WTC11 (cell line): ENCODE data around the gene TERB2.
"Not testable (repeated sequence)": the region's sequence is repeated elsewhere in the genome, so short reads cannot be mapped to it uniquely, and the experiment has no call there.

Experiments used
- CBFB ChIP-seq: sonication (generic); formaldehyde crosslinking; IDR thresholded peaks from 2 replicates; pipeline ENCODE4 v1.8.1; 2022; ENCODE audit warnings: mild to moderate bottlenecking, low read depth, missing genetic modification reagents
- CREM ChIP-seq: sonication (generic); formaldehyde crosslinking; IDR thresholded peaks from 2 replicates; pipeline ENCODE4 v1.8.1; 2022; ENCODE audit warnings: mild to moderate bottlenecking, missing genetic modification reagents, moderate library complexity
- CTCF ChIP-seq: fragments of 200-600 bp; IDR thresholded peaks from 2 replicates; pipeline ENCODE4 v1.8.0; 2022; ENCODE audit warnings: antibody characterized with exemption
- ESRRA ChIP-seq: sonication (generic); formaldehyde crosslinking; IDR thresholded peaks from 2 replicates; pipeline ENCODE4 v1.8.1; 2022; ENCODE audit warnings: mild to moderate bottlenecking, missing genetic modification reagents, borderline replicate concordance
- ETV6 ChIP-seq: sonication (generic); formaldehyde crosslinking; IDR thresholded peaks from 2 replicates; pipeline ENCODE4 v1.8.1; 2022; ENCODE audit warnings: mild to moderate bottlenecking, missing genetic modification reagents
- FOXP1 ChIP-seq: sonication (generic); formaldehyde crosslinking; IDR thresholded peaks from 2 replicates; pipeline ENCODE4 v1.8.0; 2022; ENCODE audit warnings: missing genetic modification reagents, mild to moderate bottlenecking, moderate library complexity, borderline replicate concordance
- GABPB1 ChIP-seq: sonication (generic); formaldehyde crosslinking; IDR thresholded peaks from 2 replicates; pipeline ENCODE4 v1.8.1; 2023; ENCODE audit warnings: mild to moderate bottlenecking, missing genetic modification reagents
- NFE2L1 ChIP-seq: sonication (generic); formaldehyde crosslinking; IDR thresholded peaks from 2 replicates; pipeline ENCODE4 v1.8.1; 2023; ENCODE audit warnings: missing genetic modification reagents
- NR2C2 ChIP-seq: sonication (generic); formaldehyde crosslinking; IDR thresholded peaks from 2 replicates; pipeline ENCODE4 v1.8.0; 2022; ENCODE audit warnings: mild to moderate bottlenecking, missing genetic modification reagents
- TP53 ChIP-seq: sonication (generic); formaldehyde crosslinking; IDR thresholded peaks from 2 replicates; pipeline ENCODE4 v1.8.1; 2023; ENCODE audit warnings: mild to moderate bottlenecking, missing genetic modification reagents
- TF ChIP-seq, protein P1 (sequence below): sonication (generic); formaldehyde crosslinking; IDR thresholded peaks from 2 replicates; pipeline ENCODE4 v1.8.1; 2023; ENCODE audit warnings: mild to moderate bottlenecking, missing genetic modification reagents
- TF ChIP-seq, protein P2 (sequence below): sonication (generic); formaldehyde crosslinking; IDR thresholded peaks from 2 replicates; pipeline ENCODE4 v1.8.0; 2023; ENCODE audit warnings: missing genetic modification reagents, mild to moderate bottlenecking, borderline replicate concordance
- TF ChIP-seq, protein P3 (sequence below): sonication (generic); formaldehyde crosslinking; IDR thresholded peaks from 2 replicates; pipeline ENCODE4 v1.8.1; 2023; ENCODE audit warnings: mild to moderate bottlenecking, missing genetic modification reagents
- TF ChIP-seq, protein P4 (sequence below): sonication (generic); formaldehyde crosslinking; IDR thresholded peaks from 2 replicates; pipeline ENCODE4 v1.8.1; 2023; ENCODE audit warnings: mild to moderate bottlenecking, missing genetic modification reagents, moderate library complexity

- not testable (repeated sequence) for TF ChIP-seq TP53 (CRISPR knock-in tag); GABPB1 (CRISPR knock-in tag); CTCF; NFE2L1; FOXP1 (CRISPR knock-in tag); ESRRA (CRISPR knock-in tag); CREM (CRISPR knock-in tag); ETV6 (CRISPR knock-in tag); NR2C2 (CRISPR knock-in tag); CBFB (CRISPR knock-in tag)
- TF ChIP-seq, protein P1, sequence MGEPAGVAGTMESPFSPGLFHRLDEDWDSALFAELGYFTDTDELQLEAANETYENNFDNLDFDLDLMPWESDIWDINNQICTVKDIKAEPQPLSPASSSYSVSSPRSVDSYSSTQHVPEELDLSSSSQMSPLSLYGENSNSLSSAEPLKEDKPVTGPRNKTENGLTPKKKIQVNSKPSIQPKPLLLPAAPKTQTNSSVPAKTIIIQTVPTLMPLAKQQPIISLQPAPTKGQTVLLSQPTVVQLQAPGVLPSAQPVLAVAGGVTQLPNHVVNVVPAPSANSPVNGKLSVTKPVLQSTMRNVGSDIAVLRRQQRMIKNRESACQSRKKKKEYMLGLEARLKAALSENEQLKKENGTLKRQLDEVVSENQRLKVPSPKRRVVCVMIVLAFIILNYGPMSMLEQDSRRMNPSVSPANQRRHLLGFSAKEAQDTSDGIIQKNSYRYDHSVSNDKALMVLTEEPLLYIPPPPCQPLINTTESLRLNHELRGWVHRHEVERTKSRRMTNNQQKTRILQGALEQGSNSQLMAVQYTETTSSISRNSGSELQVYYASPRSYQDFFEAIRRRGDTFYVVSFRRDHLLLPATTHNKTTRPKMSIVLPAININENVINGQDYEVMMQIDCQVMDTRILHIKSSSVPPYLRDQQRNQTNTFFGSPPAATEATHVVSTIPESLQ (CRISPR knock-in tag): not testable (repeated sequence)
- TF ChIP-seq, protein P2, sequence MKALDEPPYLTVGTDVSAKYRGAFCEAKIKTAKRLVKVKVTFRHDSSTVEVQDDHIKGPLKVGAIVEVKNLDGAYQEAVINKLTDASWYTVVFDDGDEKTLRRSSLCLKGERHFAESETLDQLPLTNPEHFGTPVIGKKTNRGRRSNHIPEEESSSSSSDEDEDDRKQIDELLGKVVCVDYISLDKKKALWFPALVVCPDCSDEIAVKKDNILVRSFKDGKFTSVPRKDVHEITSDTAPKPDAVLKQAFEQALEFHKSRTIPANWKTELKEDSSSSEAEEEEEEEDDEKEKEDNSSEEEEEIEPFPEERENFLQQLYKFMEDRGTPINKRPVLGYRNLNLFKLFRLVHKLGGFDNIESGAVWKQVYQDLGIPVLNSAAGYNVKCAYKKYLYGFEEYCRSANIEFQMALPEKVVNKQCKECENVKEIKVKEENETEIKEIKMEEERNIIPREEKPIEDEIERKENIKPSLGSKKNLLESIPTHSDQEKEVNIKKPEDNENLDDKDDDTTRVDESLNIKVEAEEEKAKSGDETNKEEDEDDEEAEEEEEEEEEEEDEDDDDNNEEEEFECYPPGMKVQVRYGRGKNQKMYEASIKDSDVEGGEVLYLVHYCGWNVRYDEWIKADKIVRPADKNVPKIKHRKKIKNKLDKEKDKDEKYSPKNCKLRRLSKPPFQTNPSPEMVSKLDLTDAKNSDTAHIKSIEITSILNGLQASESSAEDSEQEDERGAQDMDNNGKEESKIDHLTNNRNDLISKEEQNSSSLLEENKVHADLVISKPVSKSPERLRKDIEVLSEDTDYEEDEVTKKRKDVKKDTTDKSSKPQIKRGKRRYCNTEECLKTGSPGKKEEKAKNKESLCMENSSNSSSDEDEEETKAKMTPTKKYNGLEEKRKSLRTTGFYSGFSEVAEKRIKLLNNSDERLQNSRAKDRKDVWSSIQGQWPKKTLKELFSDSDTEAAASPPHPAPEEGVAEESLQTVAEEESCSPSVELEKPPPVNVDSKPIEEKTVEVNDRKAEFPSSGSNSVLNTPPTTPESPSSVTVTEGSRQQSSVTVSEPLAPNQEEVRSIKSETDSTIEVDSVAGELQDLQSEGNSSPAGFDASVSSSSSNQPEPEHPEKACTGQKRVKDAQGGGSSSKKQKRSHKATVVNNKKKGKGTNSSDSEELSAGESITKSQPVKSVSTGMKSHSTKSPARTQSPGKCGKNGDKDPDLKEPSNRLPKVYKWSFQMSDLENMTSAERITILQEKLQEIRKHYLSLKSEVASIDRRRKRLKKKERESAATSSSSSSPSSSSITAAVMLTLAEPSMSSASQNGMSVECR (CRISPR knock-in tag): not testable (repeated sequence)
- TF ChIP-seq, protein P3, sequence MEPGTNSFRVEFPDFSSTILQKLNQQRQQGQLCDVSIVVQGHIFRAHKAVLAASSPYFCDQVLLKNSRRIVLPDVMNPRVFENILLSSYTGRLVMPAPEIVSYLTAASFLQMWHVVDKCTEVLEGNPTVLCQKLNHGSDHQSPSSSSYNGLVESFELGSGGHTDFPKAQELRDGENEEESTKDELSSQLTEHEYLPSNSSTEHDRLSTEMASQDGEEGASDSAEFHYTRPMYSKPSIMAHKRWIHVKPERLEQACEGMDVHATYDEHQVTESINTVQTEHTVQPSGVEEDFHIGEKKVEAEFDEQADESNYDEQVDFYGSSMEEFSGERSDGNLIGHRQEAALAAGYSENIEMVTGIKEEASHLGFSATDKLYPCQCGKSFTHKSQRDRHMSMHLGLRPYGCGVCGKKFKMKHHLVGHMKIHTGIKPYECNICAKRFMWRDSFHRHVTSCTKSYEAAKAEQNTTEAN (CRISPR knock-in tag): not testable (repeated sequence)
- TF ChIP-seq, protein P4, sequence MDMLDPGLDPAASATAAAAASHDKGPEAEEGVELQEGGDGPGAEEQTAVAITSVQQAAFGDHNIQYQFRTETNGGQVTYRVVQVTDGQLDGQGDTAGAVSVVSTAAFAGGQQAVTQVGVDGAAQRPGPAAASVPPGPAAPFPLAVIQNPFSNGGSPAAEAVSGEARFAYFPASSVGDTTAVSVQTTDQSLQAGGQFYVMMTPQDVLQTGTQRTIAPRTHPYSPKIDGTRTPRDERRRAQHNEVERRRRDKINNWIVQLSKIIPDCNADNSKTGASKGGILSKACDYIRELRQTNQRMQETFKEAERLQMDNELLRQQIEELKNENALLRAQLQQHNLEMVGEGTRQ: not testable (repeated sequence)
Measured at GRCh38 chr15:44930283-44930682, 26.2 kb upstream of the TERB2 start.
